HG02840 (cell line): Measurements from ENCODE around the gene CDC34.

Source experiments
- ATAC-seq: cut with Tn5 transposase; IDR thresholded peaks from one replicate; pipeline ENCODE4 v1.9.1; 2021; ENCODE audit warnings: mild to moderate bottlenecking, moderate library complexity, moderate number of reproducible peaks; ENCODE audit not compliant: unreplicated experiment, low FRiP score

The CDC34 gene

DNA sequence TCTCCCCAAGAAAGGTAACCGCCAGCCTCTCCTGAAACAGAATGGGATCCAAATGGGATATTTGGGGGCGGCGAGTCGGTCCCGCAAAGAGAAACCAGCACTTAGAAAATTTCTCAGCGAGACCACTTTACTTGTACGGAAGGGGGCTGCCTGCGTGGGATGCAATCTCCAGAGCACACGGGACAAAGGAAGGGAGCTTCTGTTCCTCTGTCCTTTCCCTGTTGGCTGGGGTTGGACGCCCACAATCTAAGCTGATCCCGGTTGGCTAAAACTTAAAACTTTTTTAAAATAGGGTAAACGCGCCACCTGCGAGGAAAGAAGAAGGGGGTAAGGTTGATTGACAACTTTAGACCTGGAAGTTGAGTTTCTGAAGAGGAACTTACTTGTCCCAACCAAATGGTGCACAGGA lies 40.0 kb downstream of the CDC34 start:
- no peak for ATAC-seq

DNA sequence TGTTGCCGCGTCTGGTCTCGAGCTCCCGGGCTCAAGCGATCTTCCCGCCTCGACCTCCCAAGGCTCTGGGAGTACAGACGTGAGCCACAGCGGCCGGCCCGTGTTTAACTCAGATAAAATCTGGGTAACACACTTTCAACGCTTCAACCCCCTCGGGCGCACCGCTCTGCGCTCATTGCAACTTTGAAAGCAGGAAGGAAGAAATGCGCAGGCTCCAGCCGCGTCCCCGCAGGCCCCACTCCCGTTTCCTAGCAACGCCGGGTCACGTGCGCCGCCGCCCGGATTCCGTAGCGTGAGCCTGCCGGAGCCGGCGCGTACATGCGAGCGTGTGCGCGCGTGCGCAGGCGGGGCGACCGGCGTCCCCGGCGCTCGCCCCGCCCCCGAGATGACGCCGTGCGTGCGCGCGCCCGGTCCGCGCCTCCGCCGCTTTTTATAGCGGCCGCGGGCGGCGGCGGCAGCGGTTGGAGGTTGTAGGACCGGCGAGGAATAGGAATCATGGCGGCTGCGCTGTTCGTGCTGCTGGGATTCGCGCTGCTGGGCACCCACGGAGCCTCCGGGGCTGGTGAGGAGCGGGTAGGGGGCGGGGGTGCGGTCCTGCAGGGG lies 40.7 kb downstream of the CDC34 start, which contains the start of gene BSG:
TSS of gene BSG (plus strand) at position 457 of the 603 bp plus-strand sequence. CDS start at position 496, 39 bp downstream.
- peak; percentile 78 for ATAC-seq

DNA sequence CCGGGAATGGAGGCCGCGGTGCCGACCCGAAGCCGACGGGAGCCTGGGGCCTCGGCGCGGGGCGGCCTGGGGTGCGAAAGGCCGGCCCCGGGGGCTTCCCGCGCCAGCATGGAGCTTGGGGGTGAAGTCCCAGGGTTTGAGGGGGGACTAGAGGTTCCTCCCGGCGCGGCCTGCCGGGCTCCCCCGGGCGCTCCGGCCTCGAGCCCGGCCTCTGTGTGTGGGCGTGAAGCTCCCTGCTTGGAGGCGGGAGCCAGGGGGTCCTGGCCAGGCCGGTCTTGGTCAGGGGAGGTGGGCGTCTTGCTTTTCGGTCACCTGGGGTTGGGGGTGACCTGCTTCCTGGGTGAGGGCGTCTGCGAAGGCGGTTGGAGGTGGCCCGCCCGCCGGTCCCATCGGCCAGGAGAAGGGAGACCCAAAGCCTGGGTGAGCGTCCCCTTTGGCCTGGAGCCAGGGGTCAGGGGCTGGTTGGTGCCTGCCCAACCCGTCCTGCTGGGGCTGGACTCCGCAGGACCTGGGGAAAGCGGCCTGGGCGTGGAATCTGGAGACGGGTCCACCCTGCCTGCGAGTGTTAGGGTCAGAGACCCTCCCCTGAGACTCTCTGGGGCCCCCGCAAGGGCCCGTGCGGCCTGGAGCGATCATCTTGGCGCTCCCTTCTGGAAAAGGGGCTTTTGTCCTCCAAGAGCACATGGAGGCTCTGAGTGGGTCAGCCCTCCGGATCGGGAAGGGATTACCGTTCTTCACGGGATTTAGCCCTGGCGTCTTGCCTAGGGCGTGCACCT lies 41.4 kb downstream of the CDC34 start:
- peak; percentile 1 for ATAC-seq

DNA sequence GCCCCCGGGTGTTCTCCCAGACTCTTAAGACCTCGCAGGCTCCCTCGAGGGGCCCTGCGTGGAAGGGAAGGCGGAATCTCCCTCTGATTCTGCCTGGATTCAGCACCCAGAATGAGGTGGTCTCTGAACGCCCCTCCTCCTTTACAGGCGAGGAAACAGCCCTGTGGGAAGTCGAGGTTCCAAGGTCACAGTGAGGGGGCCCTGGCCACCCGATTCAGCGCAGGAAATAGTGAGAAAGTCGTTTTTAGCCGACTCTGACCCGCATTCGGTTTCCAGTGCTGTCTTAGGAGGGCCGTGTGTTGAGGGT lies 41.9 kb downstream of the CDC34 start:
- ATAC-seq, result no peak

DNA sequence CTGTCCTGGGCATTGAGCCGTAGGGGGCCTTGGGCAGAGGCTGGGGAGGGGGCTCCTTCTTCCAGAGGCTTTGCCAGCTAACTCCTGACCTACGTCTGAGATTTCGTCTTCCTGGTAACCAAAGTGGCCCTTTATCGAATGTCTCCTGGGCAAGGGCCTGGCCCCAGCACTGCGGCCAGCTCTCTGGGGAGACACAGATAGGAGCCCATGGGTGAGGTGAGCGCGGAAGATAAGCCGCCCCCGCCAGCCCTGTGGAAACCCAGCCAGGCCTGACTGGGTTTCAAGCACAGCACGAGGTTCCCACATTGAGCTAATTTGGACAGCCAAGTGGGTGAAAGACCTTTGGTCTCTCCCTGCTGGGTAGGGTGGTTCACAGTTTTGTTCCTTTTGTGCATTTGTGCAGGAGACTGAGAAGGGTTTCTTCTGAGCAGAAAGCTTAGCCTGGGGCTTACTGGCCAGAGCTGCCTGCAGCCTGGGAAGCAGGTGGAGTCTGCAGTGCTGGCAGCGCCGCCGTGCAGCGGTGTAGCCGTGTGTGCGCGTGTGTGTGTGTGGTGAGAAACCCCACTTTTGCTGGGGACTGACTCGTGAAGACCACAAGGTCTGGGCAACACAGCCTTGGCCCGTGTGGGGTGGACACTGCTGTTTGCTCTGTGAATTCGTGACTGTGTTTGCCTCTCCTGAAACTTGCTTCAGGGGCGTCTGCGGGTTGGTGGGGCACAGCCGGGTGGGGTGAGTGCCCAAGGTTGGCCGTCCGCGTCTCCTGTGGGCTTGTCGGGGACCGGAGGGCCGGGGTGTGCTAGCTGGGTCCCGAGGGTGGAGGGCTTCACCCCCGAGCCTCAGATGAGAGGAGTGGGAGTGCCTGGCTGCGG lies 43.3 kb downstream of the CDC34 start:
- ATAC-seq, result no peak

DNA sequence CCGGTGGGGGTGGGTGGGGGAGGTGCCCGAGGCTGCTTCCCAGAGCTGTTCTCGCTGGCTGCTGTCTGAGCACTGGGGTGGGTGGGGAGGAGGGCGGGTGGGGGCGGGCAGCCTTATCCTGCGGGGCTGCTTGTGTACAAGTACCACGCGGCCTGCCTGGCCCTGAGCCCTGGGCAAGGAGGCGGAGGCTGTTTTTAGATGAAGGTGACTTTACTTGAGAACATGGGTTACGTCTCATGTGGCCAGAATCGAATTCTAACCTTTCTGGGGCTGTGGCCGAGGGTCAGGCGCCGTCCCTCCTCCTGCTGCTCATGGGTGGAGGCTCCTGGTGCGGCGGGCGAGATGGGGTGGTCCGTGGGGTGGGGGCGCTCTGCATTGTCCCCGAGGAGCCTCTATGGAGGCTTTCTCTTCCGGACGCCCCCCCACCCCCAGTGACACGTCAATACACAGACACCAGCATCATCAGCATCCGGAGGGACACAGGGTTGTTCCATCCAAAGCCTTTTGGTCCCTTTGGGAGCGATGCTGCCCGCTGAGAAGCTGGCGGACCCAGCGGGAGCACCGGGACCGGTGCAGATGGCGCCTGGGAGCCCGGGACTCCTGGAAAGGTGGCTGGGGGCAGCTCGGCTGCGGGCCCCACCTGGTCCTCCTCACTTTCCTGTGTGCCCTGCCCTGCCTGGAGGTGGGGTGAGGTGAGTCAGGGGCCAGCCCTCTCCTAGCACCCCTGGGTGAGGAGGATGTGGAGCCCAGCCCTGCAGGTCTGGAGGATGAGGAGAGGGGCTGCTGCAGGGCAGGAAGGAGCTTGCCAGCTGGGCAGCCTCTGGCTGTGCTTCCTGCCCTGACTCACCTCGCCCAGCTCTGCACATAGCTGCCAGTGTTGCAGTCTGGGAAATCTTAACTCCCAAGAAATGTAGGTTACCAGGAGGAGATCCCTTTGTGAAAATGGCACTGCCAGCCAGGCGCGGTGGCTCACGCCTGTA lies 44.3 kb downstream of the CDC34 start:
- no peak for ATAC-seq

DNA sequence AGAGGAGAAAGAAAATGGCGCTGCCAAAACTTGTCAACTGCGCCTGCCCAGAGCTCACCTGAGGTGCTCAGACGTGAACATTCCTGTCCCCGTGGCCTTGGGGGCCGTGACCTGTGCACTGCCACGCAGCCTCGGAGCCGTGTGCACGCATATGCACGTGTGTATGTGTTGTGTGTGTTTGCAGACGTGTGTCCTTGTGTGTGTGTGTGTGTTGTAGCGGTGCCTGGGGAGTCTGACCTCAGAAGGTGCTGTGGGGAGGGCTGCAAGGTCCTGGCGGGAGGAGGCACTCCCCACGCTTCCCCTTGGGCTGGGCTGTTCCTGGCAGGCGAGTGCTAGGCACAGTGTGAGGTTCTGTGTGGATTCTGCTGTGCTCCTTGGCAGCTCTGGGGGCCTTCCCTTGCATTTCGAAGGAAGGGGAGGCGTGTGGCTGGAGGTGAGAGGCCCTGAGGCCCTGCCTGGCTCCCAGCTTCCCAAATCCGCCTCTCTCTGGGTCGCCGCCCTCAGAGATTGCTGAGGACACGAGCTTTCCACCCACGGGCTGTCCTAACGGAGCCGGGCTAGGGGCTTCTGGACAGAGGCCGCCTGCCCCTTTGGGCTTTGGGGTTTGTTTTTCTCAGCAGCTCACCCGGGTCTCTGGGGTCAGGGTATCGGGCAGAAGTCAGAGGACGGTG lies 45.3 kb downstream of the CDC34 start:
- no peak for ATAC-seq

DNA sequence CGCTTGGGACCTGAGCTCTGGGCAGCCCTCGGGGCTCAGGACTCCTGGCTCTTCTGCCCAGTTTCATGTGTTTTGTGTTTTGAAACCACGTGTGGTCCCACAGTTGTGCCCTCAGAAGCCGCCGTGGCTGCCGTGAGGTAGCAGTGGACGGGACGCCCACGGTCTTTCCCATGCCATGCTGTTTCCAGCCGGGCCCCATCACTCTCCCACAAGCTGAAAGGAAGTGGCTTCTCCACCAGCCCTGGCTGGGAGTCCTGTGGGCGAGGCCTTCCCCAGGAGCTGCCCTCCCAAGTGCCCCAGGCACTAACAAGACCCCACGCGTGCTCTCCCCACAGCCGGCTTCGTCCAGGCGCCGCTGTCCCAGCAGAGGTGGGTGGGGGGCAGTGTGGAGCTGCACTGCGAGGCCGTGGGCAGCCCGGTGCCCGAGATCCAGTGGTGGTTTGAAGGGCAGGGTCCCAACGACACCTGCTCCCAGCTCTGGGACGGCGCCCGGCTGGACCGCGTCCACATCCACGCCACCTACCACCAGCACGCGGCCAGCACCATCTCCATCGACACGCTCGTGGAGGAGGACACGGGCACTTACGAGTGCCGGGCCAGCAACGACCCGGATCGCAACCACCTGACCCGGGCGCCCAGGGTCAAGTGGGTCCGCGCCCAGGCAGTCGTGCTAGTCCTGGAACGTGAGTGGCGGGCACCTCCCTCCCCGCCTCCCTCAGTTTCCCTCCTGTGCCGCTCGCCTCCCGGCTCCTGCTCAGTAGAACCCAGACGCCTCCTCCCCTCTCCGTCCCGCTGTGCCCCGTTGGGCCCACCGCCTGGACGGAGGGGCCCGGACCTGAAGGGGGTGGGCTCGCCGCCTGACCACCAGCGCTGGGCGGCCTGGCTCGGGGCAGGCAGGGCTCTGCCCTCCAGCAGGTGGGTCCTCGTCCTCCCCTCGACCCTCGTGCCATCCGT lies 46.2 kb downstream of the CDC34 start:
- ATAC-seq, result no peak

DNA sequence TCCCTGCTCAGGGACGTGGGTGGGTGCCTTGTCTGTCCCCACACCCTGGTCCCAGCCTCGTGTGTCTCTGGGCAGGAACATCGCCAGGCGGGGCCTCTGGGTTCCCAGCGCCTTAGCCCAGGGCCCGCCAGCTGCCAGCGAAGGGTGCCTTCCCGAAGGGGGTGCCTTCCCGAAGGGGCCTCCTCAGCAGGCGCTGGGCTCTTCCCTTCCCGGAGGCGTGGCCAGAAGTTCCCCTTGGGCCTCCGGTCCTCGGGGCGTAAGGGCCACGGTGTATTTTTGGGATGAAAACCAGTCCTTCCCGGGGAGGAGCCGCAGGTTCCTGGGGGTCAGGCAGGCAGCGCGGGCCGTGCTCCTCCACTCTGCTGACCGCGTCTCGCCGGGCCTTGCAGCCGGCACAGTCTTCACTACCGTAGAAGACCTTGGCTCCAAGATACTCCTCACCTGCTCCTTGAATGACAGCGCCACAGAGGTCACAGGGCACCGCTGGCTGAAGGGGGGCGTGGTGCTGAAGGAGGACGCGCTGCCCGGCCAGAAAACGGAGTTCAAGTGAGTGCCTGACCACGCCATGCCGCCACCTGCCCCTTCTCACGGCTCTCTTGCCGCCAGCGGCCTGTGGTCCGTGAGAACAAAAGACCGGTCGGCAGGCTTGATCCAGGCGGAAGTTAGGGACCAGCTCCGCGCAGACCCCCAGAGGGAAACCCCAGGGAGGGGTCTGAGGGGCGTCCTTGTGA lies 47.7 kb downstream of the CDC34 start:
- ATAC-seq, result no peak

DNA sequence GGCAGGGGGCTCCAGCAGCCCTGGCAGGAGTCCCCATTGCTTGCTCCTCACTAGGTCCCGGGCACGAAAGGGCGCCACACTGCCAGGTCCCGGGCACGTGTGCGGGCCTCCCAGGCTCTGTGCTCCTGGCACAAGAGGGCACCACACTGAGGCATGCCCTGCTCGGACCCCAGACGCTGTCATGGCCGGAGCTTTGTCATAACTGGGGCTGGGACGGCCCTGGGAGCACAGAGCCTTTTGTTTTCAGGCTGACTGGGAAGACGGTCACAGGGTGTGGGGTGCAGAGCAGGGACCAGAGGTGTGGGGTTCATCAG lies 48.2 kb downstream of the CDC34 start:
- no peak for ATAC-seq

DNA sequence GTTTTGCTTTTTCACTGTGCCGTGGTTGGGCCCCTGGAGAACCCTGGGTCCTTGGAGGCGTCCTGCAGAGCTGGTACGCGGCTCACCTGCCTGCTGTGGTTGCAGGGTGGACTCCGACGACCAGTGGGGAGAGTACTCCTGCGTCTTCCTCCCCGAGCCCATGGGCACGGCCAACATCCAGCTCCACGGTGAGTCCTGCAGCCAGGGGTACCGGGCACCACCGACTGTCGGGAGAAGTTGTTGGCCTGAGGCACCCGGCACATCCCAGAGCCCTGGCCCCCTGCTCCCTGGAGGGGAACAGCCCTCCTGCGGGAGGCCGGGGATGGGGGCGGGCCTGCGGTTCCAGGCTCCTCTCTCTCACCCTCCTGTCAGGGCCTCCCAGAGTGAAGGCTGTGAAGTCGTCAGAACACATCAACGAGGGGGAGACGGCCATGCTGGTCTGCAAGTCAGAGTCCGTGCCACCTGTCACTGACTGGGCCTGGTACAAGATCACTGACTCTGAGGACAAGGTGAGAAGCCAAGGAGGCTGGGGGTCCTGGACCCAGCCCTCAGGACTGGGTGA lies 48.8 kb downstream of the CDC34 start:
- ATAC-seq, result no peak

DNA sequence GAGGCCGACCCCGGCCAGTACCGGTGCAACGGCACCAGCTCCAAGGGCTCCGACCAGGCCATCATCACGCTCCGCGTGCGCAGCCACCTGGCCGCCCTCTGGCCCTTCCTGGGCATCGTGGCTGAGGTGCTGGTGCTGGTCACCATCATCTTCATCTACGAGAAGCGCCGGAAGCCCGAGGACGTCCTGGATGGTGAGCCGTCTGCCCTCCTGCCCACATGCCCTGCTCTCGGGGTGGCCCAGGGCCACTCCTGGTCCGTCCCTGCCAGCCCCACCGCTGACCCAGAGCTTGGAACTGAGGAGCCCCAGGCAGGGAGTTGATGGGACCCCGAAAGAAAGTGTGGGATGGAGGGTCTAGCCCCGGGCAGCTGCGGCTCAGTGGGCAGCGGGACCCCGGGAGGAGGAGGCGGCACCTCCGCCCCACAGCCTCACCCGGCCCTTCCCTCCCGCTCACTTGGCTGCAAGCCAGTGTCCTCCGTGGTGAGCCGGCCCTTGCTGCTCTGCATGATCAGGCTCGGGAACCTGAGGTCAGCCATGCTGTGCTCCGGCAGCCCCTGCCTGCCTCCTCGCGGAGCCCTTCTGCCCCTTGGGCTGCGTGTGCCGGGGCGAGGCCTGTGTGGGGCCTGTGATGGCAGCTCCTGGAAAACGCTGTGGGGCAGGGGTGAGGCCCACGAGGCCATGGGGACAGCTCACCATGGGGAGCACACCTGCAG lies 50.0 kb downstream of the CDC34 start:
- ATAC-seq, result no peak

DNA sequence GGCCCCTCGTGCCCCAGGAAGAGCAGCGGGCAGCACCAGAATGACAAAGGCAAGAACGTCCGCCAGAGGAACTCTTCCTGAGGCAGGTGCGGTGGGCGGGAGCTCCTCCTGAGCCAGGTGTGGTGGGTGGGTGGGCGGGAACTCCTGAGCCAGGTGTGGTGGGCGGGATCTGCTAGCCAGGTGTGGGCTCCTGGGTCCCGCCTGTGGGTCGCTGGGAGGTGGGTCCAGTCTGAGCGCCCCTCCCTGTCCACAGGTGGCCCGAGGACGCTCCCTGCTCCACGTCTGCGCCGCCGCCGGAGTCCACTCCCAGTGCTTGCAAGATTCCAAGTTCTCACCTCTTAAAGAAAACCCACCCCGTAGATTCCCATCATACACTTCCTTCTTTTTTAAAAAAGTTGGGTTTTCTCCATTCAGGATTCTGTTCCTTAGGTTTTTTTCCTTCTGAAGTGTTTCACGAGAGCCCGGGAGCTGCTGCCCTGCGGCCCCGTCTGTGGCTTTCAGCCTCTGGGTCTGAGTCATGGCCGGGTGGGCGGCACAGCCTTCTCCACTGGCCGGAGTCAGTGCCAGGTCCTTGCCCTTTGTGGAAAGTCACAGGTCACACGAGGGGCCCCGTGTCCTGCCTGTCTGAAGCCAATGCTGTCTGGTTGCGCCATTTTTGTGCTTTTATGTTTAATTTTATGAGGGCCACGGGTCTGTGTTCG lies 51.1 kb downstream of the CDC34 start:
- ATAC-seq, result no peak

DNA sequence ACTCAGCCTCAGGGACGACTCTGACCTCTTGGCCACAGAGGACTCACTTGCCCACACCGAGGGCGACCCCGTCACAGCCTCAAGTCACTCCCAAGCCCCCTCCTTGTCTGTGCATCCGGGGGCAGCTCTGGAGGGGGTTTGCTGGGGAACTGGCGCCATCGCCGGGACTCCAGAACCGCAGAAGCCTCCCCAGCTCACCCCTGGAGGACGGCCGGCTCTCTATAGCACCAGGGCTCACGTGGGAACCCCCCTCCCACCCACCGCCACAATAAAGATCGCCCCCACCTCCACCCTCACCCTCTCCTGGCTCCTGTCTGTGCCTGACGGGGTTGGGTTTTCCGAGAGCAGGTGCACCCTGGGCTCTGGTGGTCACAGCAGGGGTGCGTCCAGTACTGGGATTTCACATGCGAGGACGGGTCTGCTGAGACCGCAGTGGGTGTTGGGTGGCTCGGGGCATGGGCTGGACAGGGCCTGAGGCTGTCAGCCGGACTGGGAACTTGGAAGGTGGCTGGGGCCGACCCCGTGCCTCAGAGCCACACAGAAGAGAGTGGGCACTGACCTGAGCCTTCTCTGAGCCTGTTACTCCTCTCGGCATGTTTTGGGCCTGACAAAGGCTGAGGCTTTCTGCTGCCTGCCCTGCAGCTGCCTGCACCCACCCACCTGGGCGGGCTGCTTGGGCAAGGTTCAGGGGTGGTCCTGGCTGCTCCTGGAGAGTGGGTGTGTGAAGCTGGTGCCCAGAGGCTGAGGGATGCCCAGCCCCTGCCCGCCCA lies 51.8 kb downstream of the CDC34 start:
- no peak for ATAC-seq

DNA sequence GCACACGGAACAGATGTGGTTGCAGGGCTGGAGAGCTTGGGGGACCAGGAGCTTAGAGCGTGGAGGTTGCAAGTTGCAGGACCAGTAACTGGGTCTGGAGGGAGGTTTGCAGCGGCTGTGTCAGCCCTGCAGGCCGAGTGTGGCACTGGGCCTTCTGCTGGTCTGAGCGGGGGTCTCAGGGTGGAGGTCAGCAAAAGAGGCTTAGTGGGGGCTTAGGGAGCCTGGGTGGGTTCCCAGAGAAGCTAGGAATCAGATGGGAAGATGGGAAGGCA lies 52.3 kb downstream of the CDC34 start:
- no peak for ATAC-seq
